Kidney (tissue), 14 donors: ENCODE measurements around the gene REV1. TPM values are rescaled to one million over a fixed set of nuclear protein-coding genes. Genes with fewer than 3 reads are reported as not detected.
"Not testable (repeated sequence)": the region's sequence is repeated elsewhere in the genome, so short reads cannot be mapped to it uniquely, and the experiment has no call there.

ENCODE experiments used
- DNase-seq, 5 donors: peaks; one replicate each; pipeline ENCODE4 v3.0.0-alpha.2; 2013 to 2020
- FAIRE-seq: peaks from 2 replicates; lab custom pipeline; 2012; peaks lifted over from hg19 to GRCh38; lab: Jason Lieb, UNC
- H3K27ac ChIP-seq, 2 donors: one replicate each; pipeline ENCODE4 v1.7.0; 2013; ENCODE audit warnings: low read depth in 2 of 2, low read length in 2 of 2, inconsistent platforms in 1 of 2
- H3K27me3 ChIP-seq: one replicate; pipeline ENCODE4 v1.7.1; 2013; ENCODE audit warnings: low read length, inconsistent platforms; ENCODE audit not compliant: control insufficient read depth, insufficient read depth
- H3K36me3 ChIP-seq, 3 donors: one replicate each; pipeline versions ENCODE4 v1.7.0 to v1.7.1; 2013; ENCODE audit warnings: low read length in 3 of 3, control low read depth in 1 of 3, inconsistent platforms in 1 of 3; ENCODE audit not compliant: insufficient read depth in 3 of 3, control insufficient read depth in 2 of 3
- H3K4me1 ChIP-seq, 3 donors: one replicate each; pipeline versions ENCODE4 v1.7.0 to v1.7.1; 2013; ENCODE audit warnings: low read length in 3 of 3, inconsistent platforms in 1 of 3, low read depth in 1 of 3; ENCODE audit not compliant: control insufficient read depth in 2 of 3, insufficient read depth in 2 of 3
- H3K4me3 ChIP-seq, 3 donors: one replicate each; pipeline versions ENCODE4 v1.7.0 to v1.8.1; 2013; ENCODE audit warnings: low read length in 3 of 3, control low read depth in 1 of 3, inconsistent platforms in 1 of 3
- H3K9ac ChIP-seq, 3 donors: one replicate each; pipeline versions ENCODE4 v1.7.0 to v1.7.1; 2013; ENCODE audit warnings: low read length in 3 of 3, control low read depth in 1 of 3, inconsistent platforms in 1 of 3
- H3K9me3 ChIP-seq, 3 donors: one replicate each; pipeline versions ENCODE4 v1.7.0 to v1.7.1; 2013; ENCODE audit warnings: low read length in 3 of 3, control low read depth in 1 of 3, inconsistent platforms in 1 of 3; ENCODE audit not compliant: control insufficient read depth in 2 of 3, insufficient read depth in 1 of 3
- intact Hi-C: fragments of 100-400 bp; cut with DNase I; formaldehyde crosslinking; loops from one replicate; pipeline ENCODE4 v1.11.1; 2022
- polyA plus RNA-seq: library from polyadenylated mRNA; stranded (reverse); fragments of 350-450 nt; fragmentation: Illumina TruSeq; extraction: RNeasy Lipid Tissue Mini Kit (QIAGEN cat#74804); gene quantifications from one replicate; pipeline ENCODE4 v1.2.3, GENCODE V29; 2014; ENCODE audit warnings: low read depth, low replicate concordance; ENCODE audit not compliant: insufficient read depth
- total RNA-seq: library from RNA; stranded (reverse); fragmentation: NEBNext Ultra II Directional; extraction: Animal tissue kit (Norgen Biotek cat#: 25700); gene quantifications from one replicate; pipeline ENCODE4 v1.2.1, GENCODE V29; 2021
- TF ChIP-seq, protein P1 (sequence below): IDR thresholded peaks from 3 replicates; pipeline ENCODE4 v1.5.1; 2012; ENCODE audit warnings: mild to moderate bottlenecking, moderate library complexity, borderline replicate concordance; ENCODE audit not compliant: insufficient read depth; ENCODE audit errors: extremely low read depth
- donor health status: control.
- donor health status: control.
- donor health status: control.
- donor health status: control.
- donor health status: control.
- donor health status: DM: yes; HTN: yes; CAD: no.
- donor health status: Normal renal cell carcinoma (clear cell type).

REV1 gene
- total and polyA plus RNA-seq, 2 donors from 2014 or later, result 16.9 to 41.3 TPM

DNA sequence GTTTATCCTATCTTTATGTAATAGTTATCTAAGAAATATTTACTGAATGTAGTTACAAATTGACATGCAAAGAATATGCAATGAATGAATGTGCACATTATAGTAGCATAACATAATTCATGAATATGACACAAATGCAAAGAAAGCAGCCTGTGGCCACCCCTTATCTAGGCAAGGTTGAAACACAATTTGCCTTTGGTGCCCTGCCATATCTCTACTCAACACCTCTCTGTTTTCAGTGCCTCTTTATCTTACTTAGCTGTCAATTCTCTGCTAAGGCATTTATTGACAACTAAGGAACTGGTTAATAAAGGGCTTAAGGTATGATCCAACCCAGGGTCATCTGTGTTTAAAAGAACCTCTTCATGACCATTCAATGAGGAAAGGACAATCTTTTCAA is 18.9 kb downstream of the REV1 start:
- H3K4me3 ChIP-seq, result no peak overlapping the region

DNA sequence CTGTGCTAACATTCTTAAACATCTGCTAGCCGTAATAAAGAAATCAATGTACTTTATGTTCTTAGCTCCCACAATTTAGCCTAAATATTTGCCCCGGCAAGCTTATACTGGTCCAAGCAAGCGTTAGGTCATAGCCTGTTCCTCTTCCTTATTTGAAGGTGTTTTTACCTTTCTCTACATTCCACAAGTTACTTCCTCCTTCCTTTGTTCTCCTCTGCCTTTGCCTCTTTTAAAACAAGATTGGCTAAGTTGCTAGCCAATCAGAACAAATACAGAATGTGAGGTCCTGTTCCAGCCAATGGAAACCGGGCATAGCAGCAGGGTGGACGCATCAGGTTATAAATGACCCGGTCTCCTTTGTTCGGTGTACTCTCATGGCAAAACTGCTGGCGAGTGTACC is 19.4 kb downstream of the REV1 start:
- H3K9ac ChIP-seq, FAIRE-seq, H3K27me3 ChIP-seq, H3K9me3 ChIP-seq, H3K4me3 ChIP-seq, H3K36me3 ChIP-seq, H3K27ac ChIP-seq, intact Hi-C loops, DNase-seq: not testable (repeated sequence)
- H3K4me1 ChIP-seq, result peaks cover 0 to 18% (median 16%) of the 10 kb centered on the region in 3 donors

More for the DNA sequence above, 18.9 kb downstream of the REV1 start:
- intact Hi-C loops, result no loop called here
- no peaks in the 10 kb centered on the region for H3K27me3 ChIP-seq
- H3K4me1 ChIP-seq, result peaks cover 0 to 18% (median 18%) of the 10 kb centered on the region in 3 donors
- no peaks in the 10 kb centered on the region for H3K9me3 ChIP-seq
- H3K36me3 ChIP-seq, result no peaks in the 10 kb centered on the region
- no peak for FAIRE-seq
- no peak overlapping the region for H3K9ac ChIP-seq
- no peak overlapping the region for H3K27ac ChIP-seq
- TF ChIP-seq, protein P1, sequence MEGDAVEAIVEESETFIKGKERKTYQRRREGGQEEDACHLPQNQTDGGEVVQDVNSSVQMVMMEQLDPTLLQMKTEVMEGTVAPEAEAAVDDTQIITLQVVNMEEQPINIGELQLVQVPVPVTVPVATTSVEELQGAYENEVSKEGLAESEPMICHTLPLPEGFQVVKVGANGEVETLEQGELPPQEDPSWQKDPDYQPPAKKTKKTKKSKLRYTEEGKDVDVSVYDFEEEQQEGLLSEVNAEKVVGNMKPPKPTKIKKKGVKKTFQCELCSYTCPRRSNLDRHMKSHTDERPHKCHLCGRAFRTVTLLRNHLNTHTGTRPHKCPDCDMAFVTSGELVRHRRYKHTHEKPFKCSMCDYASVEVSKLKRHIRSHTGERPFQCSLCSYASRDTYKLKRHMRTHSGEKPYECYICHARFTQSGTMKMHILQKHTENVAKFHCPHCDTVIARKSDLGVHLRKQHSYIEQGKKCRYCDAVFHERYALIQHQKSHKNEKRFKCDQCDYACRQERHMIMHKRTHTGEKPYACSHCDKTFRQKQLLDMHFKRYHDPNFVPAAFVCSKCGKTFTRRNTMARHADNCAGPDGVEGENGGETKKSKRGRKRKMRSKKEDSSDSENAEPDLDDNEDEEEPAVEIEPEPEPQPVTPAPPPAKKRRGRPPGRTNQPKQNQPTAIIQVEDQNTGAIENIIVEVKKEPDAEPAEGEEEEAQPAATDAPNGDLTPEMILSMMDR, result no peak
- DNase-seq, result no peak

DNA sequence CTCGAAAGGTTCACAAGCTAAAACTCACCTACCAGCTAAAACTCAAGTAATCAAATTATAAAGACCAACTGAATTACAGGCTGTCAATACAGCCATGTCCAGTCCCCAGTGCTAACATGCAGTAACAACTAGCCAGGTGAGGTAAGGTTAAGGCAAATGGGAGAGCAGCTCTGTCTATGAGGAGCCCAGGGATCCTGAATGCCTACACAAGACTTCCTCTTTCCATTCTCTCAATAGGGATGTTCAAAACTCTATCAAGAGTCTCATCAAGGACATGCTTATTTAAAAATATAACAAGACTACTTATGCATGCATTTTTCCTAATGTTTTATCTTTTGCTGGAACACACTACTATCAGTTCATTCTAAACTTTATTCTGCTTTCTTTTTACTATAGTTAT is 20.4 kb downstream of the REV1 start:
- no peaks in the 10 kb centered on the region for H3K9me3 ChIP-seq
- no peak overlapping the region for H3K27ac ChIP-seq
- intact Hi-C loops, result no loop called here
- no peak for FAIRE-seq
- TF ChIP-seq, protein P1, result no peak
- DNase-seq, result no peak
- H3K36me3 ChIP-seq, result no peaks in the 10 kb centered on the region
- no peaks in the 10 kb centered on the region for H3K27me3 ChIP-seq
- no peak overlapping the region for H3K4me3 ChIP-seq
- peaks cover 0 to 18% (median 16%) of the 10 kb centered on the region in 3 donors for H3K4me1 ChIP-seq
- no peak overlapping the region for H3K9ac ChIP-seq

DNA sequence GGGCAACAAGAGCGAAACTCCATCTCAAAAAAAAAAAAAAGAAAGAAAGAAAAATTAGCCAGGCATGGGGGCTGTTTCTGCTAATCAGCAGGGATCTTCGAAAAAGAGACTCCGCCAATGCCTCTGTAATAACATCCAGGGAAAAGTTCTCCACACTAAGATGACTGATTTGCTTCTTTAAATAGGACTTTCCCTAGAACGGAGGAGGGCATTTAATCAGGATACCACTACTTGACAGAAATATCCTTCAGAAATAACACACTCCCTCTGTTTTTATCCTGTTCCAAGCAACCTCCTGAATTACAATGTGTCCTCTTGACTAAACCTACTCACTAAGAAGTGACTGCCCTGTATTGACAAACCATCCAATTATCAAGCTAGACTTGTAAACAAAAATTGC is 21.7 kb downstream of the REV1 start:
- Histone ChIP-seq H3K36me3 (no peaks in the 10 kb centered on the region), H3K27ac (peak overlapping the region in 1 of 2 donors; percentile 13), H3K9me3 (no peaks in the 10 kb centered on the region), H3K9ac (no peak overlapping the region), H3K4me1 (peaks cover 0 to 18% (median 16%) of the 10 kb centered on the region in 3 donors), H3K27me3 (no peaks in the 10 kb centered on the region), H3K4me3 (peak overlapping the region in 1 of 3 donors; percentile 24)
- FAIRE-seq, result no peak
- no peak for DNase-seq
- intact Hi-C loops, result no loop called here
- TF ChIP-seq, protein P1, result no peak
